HCT116 (cell line): ENCODE data around the gene ALK. TPM values are rescaled to one million over a fixed set of nuclear protein-coding genes. Genes with fewer than 3 reads are reported as not detected.

Experiments
- ATAC-seq: fragments of 200-7000 bp; cut with Tn5 transposase; 2 replicates; pipeline ENCODE4 v1.9.1; 2020; ENCODE audit warnings: mild to moderate bottlenecking, moderate library complexity
- BruUV-seq: library from RNA; stranded (reverse); fragments of 400-500 nt; replicated peaks from 2 replicates; lab custom pipeline; 2021; lab: Mats Ljungman, UMichigan
- CTCF ChIA-PET: fragments of 300-600 bp; sonication (Branson Sonifier 250); formaldehyde crosslinking; loops from one replicate; lab custom pipeline; 2021; ENCODE audit warnings: antibody characterized with exemption; lab: Charles Lee
- POLR2A ChIA-PET: fragments of 300-600, 350-600 bp; sonication (Branson Sonifier 250); formaldehyde crosslinking; loops from one replicate; lab custom pipeline; 2021; ENCODE audit warnings: antibody characterized with exemption; lab: Charles Lee
- RAD21 ChIA-PET, 2 experiments: fragments of 300-600 bp; sonication (Branson Sonifier 250); formaldehyde crosslinking; loops; one replicate each; lab custom pipeline; 2023; ENCODE audit warnings: low total read pairs in 2 of 2; ENCODE audit not compliant: uncharacterized antibody in 2 of 2, unreplicated experiment in 2 of 2, low non-redundant PET in 1 of 2; lab: Charles Lee
- DNase-seq: peaks from one replicate; pipeline ENCODE4 v3.0.0-alpha.2; 2010; ENCODE audit warnings: low read depth, low spot score
- H2AFZ ChIP-seq: fragments of 200-600 bp; shearing (Covaris generic), sonication (generic); 2 replicates; pipeline ENCODE4 v1.6.1; 2017; ENCODE audit warnings: low read depth, mixed run types, mixed read lengths, antibody characterized with exemption, low read length; ENCODE audit not compliant: poor library complexity, severe bottlenecking
- H3K27ac ChIP-seq: 2 replicates; pipeline ENCODE4 v1.5.1; 2012; ENCODE audit warnings: low read depth, low read length
- H3K27me3 ChIP-seq: fragments of 200-600 bp; sonication (generic); 2 replicates; pipeline ENCODE4 v1.6.1; 2016; ENCODE audit warnings: mixed run types, low read length, mixed read lengths; ENCODE audit not compliant: insufficient read depth
- H3K36me3 ChIP-seq, 2 experiments: fragments of 200-500 bp in 1 of 2; fragments of 200-600 bp in 1 of 2; sonication (Bioruptor generic) in 1 of 2; sonication (generic) in 1 of 2; 2 replicates each; pipeline versions ENCODE4 v1.5.1 to v1.6.1; 2014 to 2016; ENCODE audit warnings: low read length in 2 of 2, inconsistent platforms in 1 of 2, mixed read lengths in 1 of 2, mixed run types in 1 of 2; ENCODE audit not compliant: insufficient read depth in 2 of 2, control insufficient read depth in 1 of 2
- H3K4me1 ChIP-seq, 2 experiments: fragments of 200-600 bp in 1 of 2; sonication (generic) in 1 of 2; 2 replicates each; pipeline versions ENCODE4 v1.5.1 to v1.6.1; 2012 to 2017; ENCODE audit warnings: low read length in 2 of 2, inconsistent platforms in 1 of 2, mild to moderate bottlenecking in 1 of 2, mixed read lengths in 1 of 2, mixed run types in 1 of 2, moderate library complexity in 1 of 2; ENCODE audit not compliant: insufficient read depth in 2 of 2, control insufficient read depth in 1 of 2
- H3K4me2 ChIP-seq: fragments of 200-600 bp; sonication (generic); 2 replicates; pipeline ENCODE4 v1.6.1; 2017; ENCODE audit warnings: mixed run types, low read length, mixed read lengths
- H3K4me3 ChIP-seq, 2 experiments: fragments of 200-600 bp in 1 of 2; sonication (generic) in 1 of 2; replicated peaks in 1 of 2; 2 replicates each; pipeline ENCODE4 v1.5.1; 2011 to 2016; ENCODE audit warnings: low read length in 2 of 2, control low read depth in 1 of 2, low read depth in 1 of 2, mild to moderate bottlenecking in 1 of 2, mixed read lengths in 1 of 2, mixed run types in 1 of 2
- H3K79me2 ChIP-seq: fragments of 200-600 bp; sonication (generic); 2 replicates; pipeline ENCODE4 v1.6.1; 2017; ENCODE audit warnings: mild to moderate bottlenecking, mixed run types, low read length, moderate library complexity, mixed read lengths; ENCODE audit not compliant: insufficient read depth
- H3K9ac ChIP-seq: fragments of 200-600 bp; sonication (generic); 2 replicates; pipeline ENCODE4 v1.6.1; 2016; ENCODE audit warnings: low read length, mixed read lengths
- H3K9me2 ChIP-seq: fragments of 200-600 bp; sonication (generic), shearing (Covaris generic); 2 replicates; pipeline ENCODE4 v1.6.1; 2017; ENCODE audit warnings: mixed run types, mild to moderate bottlenecking, moderate library complexity; ENCODE audit not compliant: insufficient read depth
- H3K9me3 ChIP-seq, 2 experiments: fragments of 200-500 bp in 1 of 2; fragments of 200-600 bp in 1 of 2; sonication (Bioruptor generic) in 1 of 2; sonication (generic) in 1 of 2; 2 replicates each; pipeline ENCODE4 v1.6.1; 2014 to 2017; ENCODE audit warnings: low read length in 2 of 2, mixed read lengths in 2 of 2, inconsistent platforms in 1 of 2, low read depth in 1 of 2, mild to moderate bottlenecking in 1 of 2, mixed run types in 1 of 2, moderate library complexity in 1 of 2; ENCODE audit not compliant: control insufficient read depth in 1 of 2, insufficient read depth in 1 of 2
- H4K20me1 ChIP-seq: fragments of 200-600 bp; sonication (generic), shearing (Covaris generic); 2 replicates; pipeline ENCODE4 v1.6.1; 2017; ENCODE audit warnings: mixed run types, mild to moderate bottlenecking, moderate library complexity; ENCODE audit not compliant: insufficient read depth
- CBX3 ChIP-seq: IDR thresholded peaks from 2 replicates; pipeline ENCODE4 v1.6.1; 2012; ENCODE audit warnings: low read depth
- CEBPB ChIP-seq: IDR thresholded peaks from 2 replicates; pipeline ENCODE4 v1.6.1; 2012; ENCODE audit warnings: low read depth
- ELF1 ChIP-seq: IDR thresholded peaks from 2 replicates; pipeline ENCODE4 v1.6.1; 2012; ENCODE audit warnings: low read depth, borderline replicate concordance
- EZH2 ChIP-seq: fragments of 200-600 bp; sonication (generic); IDR thresholded peaks from 2 replicates; pipeline ENCODE4 v1.6.1; 2017; ENCODE audit warnings: antibody characterized with exemption, mixed run types
- EZH2phosphoT487 ChIP-seq: fragments of 200-600 bp; IDR thresholded peaks from 2 replicates; pipeline ENCODE4 v1.6.1; 2018; ENCODE audit warnings: antibody characterized with exemption, borderline replicate concordance
- FOSL1 ChIP-seq: IDR thresholded peaks from 2 replicates; pipeline ENCODE4 v1.6.1; 2012; ENCODE audit warnings: low read depth
- JUND ChIP-seq: IDR thresholded peaks from 2 replicates; pipeline ENCODE4 v1.6.1; 2012
- POLR2A ChIP-seq: IDR thresholded peaks from 2 replicates; pipeline ENCODE4 v1.7.0; 2011; ENCODE audit warnings: borderline replicate concordance; ENCODE audit not compliant: insufficient read depth, insufficient read length; ENCODE audit errors: extremely low read depth
- POLR2AphosphoS5 ChIP-seq: IDR thresholded peaks from 2 replicates; pipeline ENCODE4 v1.6.1; 2011; ENCODE audit warnings: mild to moderate bottlenecking, low read depth, low read length, moderate library complexity
- SP1 ChIP-seq: IDR thresholded peaks from 2 replicates; pipeline ENCODE4 v1.6.1; 2012; ENCODE audit warnings: low read depth
- SRF ChIP-seq: IDR thresholded peaks from 2 replicates; pipeline ENCODE4 v1.6.1; 2012; ENCODE audit warnings: low read depth
- YY1 ChIP-seq: IDR thresholded peaks from 2 replicates; pipeline ENCODE4 v1.6.1; 2011; ENCODE audit warnings: low read length, low read depth, moderate library complexity, mild to moderate bottlenecking; ENCODE audit not compliant: insufficient replicate concordance; ENCODE audit errors: extremely low read depth
- ZFX ChIP-seq: fragments of 450-650 bp; IDR thresholded peaks from 2 replicates; pipeline ENCODE4 v1.6.1; 2017
- ZNF274 ChIP-seq: fragments of 200-500 bp; sonication (Bioruptor generic); IDR thresholded peaks from 2 replicates; pipeline ENCODE4 v1.6.1; 2014; ENCODE audit warnings: mild to moderate bottlenecking, low read depth, low read length, inconsistent platforms
- intact Hi-C: fragments of 100-400 bp; cut with micrococcal nuclease; formaldehyde crosslinking; loops from 2 replicates; pipeline ENCODE4 v1.10.0; 2022
- total RNA-seq: library from RNA; stranded (reverse); gene quantifications from one replicate; pipeline ENCODE4 v1.2.1, GENCODE V29; 2021; ENCODE audit not compliant: unreplicated experiment
- TF ChIP-seq, protein P1 (sequence below): IDR thresholded peaks from 2 replicates; pipeline ENCODE4 v1.6.1; 2011; ENCODE audit warnings: mild to moderate bottlenecking, low read length, moderate library complexity; ENCODE audit not compliant: insufficient replicate concordance; ENCODE audit errors: extremely low read depth
- TF ChIP-seq, protein P2 (sequence below): IDR thresholded peaks from 2 replicates; pipeline ENCODE4 v1.6.1; 2012
- TF ChIP-seq, protein P3 (sequence below), 3 experiments: fragments of 200-600 bp in 1 of 3; sonication (generic) in 1 of 3; IDR thresholded peaks in 2 of 3; conservative IDR thresholded peaks in 1 of 3; 2 replicates each; pipeline ENCODE4 v1.5.1; 2012 to 2017; ENCODE audit warnings: low read depth in 2 of 3, low read length in 2 of 3, antibody characterized with exemption in 1 of 3, borderline replicate concordance in 1 of 3, control low read depth in 1 of 3, mild to moderate bottlenecking in 1 of 3, mixed read lengths in 1 of 3, mixed run types in 1 of 3, moderate library complexity in 1 of 3; ENCODE audit not compliant: insufficient read depth in 1 of 3
- TF ChIP-seq, protein P4 (sequence below): IDR thresholded peaks from 2 replicates; pipeline ENCODE4 v1.6.1; 2012; ENCODE audit warnings: low read depth

The ALK gene
- total RNA-seq, 1 experiment from 2014 or later = not detected

DNA sequence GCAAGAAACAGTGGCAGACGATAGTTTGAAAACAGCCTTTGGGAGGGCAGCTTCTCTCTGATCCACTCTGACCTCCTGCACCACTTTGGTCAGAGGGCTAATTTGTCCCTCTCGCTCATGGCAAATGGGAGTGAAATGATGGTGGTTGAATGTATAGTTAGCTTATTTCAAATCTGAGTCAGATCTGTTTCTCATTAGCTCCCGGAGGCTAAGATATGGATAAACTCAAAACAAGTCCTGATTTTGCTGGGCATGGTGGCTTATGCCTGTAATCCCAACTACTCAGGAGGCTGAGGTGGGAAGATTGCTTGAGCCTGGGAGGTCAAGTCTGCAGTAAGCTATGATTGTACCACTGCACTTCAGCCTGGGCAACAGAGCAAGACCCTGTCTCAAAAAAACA lies 145.0 kb downstream of the ALK start:
- no peak for DNase-seq
- H3K9me3 ChIP-seq = no peaks in the 10 kb centered on the region
- H3K4me3 ChIP-seq = no peak overlapping the region
- H3K36me3 ChIP-seq = no peaks in the 10 kb centered on the region
- H3K27ac ChIP-seq = no peak overlapping the region
- H3K9me2 ChIP-seq = no peaks in the 10 kb centered on the region
- no peak overlapping the region for H3K9ac ChIP-seq
- TF ChIP-seq POLR2A = no peak
- TF ChIP-seq, protein P1, sequence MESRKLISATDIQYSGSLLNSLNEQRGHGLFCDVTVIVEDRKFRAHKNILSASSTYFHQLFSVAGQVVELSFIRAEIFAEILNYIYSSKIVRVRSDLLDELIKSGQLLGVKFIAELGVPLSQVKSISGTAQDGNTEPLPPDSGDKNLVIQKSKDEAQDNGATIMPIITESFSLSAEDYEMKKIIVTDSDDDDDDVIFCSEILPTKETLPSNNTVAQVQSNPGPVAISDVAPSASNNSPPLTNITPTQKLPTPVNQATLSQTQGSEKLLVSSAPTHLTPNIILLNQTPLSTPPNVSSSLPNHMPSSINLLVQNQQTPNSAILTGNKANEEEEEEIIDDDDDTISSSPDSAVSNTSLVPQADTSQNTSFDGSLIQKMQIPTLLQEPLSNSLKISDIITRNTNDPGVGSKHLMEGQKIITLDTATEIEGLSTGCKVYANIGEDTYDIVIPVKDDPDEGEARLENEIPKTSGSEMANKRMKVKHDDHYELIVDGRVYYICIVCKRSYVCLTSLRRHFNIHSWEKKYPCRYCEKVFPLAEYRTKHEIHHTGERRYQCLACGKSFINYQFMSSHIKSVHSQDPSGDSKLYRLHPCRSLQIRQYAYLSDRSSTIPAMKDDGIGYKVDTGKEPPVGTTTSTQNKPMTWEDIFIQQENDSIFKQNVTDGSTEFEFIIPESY = no peak
- TF ChIP-seq, protein P2, sequence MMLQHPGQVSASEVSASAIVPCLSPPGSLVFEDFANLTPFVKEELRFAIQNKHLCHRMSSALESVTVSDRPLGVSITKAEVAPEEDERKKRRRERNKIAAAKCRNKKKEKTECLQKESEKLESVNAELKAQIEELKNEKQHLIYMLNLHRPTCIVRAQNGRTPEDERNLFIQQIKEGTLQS = no peak
- TF ChIP-seq CEBPB = no peak
- no peak for TF ChIP-seq POLR2AphosphoS5
- no peak for TF ChIP-seq CBX3
- TF ChIP-seq JUND = no peak
- TF ChIP-seq, protein P3, sequence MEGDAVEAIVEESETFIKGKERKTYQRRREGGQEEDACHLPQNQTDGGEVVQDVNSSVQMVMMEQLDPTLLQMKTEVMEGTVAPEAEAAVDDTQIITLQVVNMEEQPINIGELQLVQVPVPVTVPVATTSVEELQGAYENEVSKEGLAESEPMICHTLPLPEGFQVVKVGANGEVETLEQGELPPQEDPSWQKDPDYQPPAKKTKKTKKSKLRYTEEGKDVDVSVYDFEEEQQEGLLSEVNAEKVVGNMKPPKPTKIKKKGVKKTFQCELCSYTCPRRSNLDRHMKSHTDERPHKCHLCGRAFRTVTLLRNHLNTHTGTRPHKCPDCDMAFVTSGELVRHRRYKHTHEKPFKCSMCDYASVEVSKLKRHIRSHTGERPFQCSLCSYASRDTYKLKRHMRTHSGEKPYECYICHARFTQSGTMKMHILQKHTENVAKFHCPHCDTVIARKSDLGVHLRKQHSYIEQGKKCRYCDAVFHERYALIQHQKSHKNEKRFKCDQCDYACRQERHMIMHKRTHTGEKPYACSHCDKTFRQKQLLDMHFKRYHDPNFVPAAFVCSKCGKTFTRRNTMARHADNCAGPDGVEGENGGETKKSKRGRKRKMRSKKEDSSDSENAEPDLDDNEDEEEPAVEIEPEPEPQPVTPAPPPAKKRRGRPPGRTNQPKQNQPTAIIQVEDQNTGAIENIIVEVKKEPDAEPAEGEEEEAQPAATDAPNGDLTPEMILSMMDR (IDR thresholded peaks at IDR 0.05 in 2 of 3, conservative IDR thresholded peaks at IDR 0.05 in 1 of 3; ENCODE audit: borderline replicate concordance in 1 of 3, insufficient read depth in 1 of 3, low read depth in 2 of 3, low read length in 2 of 3) = no peak
- no peak for TF ChIP-seq FOSL1
- TF ChIP-seq ZFX = no peak
- TF ChIP-seq, protein P4, sequence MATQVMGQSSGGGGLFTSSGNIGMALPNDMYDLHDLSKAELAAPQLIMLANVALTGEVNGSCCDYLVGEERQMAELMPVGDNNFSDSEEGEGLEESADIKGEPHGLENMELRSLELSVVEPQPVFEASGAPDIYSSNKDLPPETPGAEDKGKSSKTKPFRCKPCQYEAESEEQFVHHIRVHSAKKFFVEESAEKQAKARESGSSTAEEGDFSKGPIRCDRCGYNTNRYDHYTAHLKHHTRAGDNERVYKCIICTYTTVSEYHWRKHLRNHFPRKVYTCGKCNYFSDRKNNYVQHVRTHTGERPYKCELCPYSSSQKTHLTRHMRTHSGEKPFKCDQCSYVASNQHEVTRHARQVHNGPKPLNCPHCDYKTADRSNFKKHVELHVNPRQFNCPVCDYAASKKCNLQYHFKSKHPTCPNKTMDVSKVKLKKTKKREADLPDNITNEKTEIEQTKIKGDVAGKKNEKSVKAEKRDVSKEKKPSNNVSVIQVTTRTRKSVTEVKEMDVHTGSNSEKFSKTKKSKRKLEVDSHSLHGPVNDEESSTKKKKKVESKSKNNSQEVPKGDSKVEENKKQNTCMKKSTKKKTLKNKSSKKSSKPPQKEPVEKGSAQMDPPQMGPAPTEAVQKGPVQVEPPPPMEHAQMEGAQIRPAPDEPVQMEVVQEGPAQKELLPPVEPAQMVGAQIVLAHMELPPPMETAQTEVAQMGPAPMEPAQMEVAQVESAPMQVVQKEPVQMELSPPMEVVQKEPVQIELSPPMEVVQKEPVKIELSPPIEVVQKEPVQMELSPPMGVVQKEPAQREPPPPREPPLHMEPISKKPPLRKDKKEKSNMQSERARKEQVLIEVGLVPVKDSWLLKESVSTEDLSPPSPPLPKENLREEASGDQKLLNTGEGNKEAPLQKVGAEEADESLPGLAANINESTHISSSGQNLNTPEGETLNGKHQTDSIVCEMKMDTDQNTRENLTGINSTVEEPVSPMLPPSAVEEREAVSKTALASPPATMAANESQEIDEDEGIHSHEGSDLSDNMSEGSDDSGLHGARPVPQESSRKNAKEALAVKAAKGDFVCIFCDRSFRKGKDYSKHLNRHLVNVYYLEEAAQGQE = no peak
- no peak for TF ChIP-seq EZH2phosphoT487
- TF ChIP-seq SRF = no peak
- no peak for TF ChIP-seq YY1
- no peak for TF ChIP-seq SP1
- no peak for TF ChIP-seq ZNF274
- no peak for TF ChIP-seq ELF1
- TF ChIP-seq EZH2 = no peak
- RAD21 ChIA-PET = no interaction called here
- POLR2A ChIA-PET = no interaction called here
- H3K4me1 ChIP-seq = no peaks in the 10 kb centered on the region
- H2AFZ ChIP-seq = no peak overlapping the region
- CTCF ChIA-PET = no interaction called here
- no TSS peak for BruUV-seq
- H3K27me3 ChIP-seq = peaks cover 63% of the 10 kb centered on the region
- H4K20me1 ChIP-seq = no peaks in the 10 kb centered on the region
- no peak for ATAC-seq
- H3K79me2 ChIP-seq = no peaks in the 10 kb centered on the region
- H3K4me2 ChIP-seq = no peak overlapping the region
- intact Hi-C loops = no loop called here
